ENCODE measurements around the gene SERPINA6. TPM values are rescaled to one million over a fixed set of nuclear protein-coding genes. Genes with fewer than 3 reads are reported as not detected.

Gene SERPINA6
- total RNA-seq, 1 experiment from 2014 or later: 0.32 TPM

DNA sequence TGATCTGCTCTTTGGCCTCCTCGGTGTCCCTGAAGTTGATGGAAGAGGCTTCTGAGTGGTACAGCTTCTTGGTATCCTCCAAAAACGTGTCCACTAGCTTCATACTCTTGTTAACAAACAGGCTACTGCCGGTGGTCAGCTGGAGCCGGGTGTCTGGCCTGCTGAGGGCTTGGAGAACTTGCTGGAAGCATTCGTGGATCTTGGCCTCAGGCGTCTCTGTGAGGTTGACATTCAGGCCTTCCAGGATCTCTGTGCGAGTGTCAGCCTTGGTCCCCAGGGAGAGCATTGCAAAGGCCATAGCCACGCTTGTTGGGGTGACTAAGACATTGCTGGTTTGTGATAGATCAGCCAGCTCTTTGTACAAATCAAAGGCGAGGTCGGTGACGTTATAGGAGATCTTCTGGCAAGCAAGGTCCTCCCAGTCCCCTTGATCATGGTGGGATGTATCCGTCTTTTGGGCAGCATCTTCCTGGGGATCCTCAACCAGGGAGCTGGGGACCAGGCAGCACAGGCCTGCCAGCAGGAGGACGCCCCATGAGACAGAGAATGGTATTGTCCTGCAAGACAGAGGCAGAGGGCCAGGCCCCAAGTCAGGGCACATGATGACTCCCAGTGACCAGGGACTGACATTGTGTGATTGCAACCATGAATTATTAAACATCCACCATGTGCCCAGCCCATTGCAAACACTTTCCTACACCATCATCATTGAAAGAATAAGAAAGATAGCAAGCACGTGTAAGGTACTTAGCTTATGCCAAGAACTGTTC is 43.2 kb upstream of the SERPINA6 start, which contains the start of gene SERPINA2:
Gene SERPINA2 (minus strand): TSS at position 553 of the 770 bp plus-strand sequence.
- H3K4me3 ChIP-seq (ENCODE audit: low read depth, low read length): no peak within 1 kb of the TSS
- peaks cover 28% of the 10 kb centered on the region for H3K4me1 ChIP-seq
- Mint-ChIP-seq H3K27ac (ENCODE audit: unreplicated experiment) (no peak within 1 kb of the TSS), H3K27me3 (ENCODE audit: insufficient read depth, unreplicated experiment) (no peaks in the 10 kb centered on the region), H3K4me3 (ENCODE audit: unreplicated experiment) (no peak within 1 kb of the TSS), H3K36me3 (ENCODE audit: insufficient read depth, unreplicated experiment) (no peaks in the 10 kb centered on the region), H3K4me1 (ENCODE audit: low read depth, unreplicated experiment) (peaks cover 18% of the 10 kb centered on the region), H3K9me3 (ENCODE audit: unreplicated experiment) (no peaks in the 10 kb centered on the region)
- TF ChIP-seq, protein P1, sequence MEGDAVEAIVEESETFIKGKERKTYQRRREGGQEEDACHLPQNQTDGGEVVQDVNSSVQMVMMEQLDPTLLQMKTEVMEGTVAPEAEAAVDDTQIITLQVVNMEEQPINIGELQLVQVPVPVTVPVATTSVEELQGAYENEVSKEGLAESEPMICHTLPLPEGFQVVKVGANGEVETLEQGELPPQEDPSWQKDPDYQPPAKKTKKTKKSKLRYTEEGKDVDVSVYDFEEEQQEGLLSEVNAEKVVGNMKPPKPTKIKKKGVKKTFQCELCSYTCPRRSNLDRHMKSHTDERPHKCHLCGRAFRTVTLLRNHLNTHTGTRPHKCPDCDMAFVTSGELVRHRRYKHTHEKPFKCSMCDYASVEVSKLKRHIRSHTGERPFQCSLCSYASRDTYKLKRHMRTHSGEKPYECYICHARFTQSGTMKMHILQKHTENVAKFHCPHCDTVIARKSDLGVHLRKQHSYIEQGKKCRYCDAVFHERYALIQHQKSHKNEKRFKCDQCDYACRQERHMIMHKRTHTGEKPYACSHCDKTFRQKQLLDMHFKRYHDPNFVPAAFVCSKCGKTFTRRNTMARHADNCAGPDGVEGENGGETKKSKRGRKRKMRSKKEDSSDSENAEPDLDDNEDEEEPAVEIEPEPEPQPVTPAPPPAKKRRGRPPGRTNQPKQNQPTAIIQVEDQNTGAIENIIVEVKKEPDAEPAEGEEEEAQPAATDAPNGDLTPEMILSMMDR (IDR thresholded peaks at IDR 0.05; ENCODE audit: insufficient read depth in 1 of 2, low read depth in 1 of 2, low read length in 1 of 2, severe bottlenecking in 1 of 2, unreplicated experiment in 1 of 2): no peak
- BruUV-seq (replicated peaks): no TSS peak
- no peaks in the 10 kb centered on the region for H3K36me3 ChIP-seq (ENCODE audit: control insufficient read depth, insufficient read depth, low read length)
- no peak for DNase-seq
- no peaks in the 10 kb centered on the region for H3K27me3 ChIP-seq (replicated peaks; ENCODE audit: control insufficient read depth, insufficient read depth, low read length)
- CTCF ChIA-PET: no interaction called here
- no peaks in the 10 kb centered on the region for H3K9me3 ChIP-seq
- POLR2A ChIA-PET: no interaction called here
- intact Hi-C loops (cut with micrococcal nuclease; ENCODE audit: unreplicated experiment): no loop called here

DNA sequence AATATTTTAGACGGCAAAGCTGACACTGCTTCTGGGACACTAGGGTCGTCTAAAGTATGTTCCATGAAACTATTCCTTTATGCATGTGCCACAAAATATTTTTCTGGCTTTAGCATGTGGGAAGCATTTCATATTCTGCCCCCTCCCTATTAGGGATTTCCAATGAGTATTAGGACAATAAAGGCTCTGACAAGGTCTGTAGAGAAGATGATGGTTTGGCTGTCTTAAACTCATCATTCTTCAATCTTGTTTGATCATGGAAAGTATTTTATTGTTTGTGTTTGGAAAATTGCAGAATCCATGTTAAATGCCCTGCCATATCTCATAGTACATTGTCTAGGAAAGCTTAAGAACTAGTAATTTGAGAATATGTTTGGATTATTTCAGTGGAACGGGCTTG is 42.5 kb upstream of the SERPINA6 start:
- H3K4me1 ChIP-seq: peaks cover 35% of the 10 kb centered on the region

DNA sequence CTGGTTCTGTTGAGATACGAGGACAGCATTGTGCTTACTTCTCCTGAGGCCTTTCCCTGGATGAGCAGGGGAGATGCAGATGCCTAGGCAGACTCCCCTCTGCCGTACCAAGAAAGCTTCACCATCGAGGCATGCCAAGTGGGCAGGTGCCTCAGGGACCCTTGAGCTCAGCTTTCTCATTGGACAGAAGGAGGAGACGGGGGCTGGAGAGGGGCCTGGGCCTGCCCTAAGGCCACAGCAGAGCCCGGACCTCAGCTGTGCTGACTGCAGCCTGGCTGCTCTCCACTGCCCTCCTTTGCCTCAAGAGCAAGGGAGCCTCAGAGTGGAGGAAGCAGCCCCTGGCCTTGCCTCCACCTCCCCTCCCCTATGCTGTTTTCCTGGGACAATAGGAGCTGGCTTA is 41.8 kb upstream of the SERPINA6 start:
- Mint-ChIP-seq H3K4me3 (ENCODE audit: unreplicated experiment) (no peak overlapping the region), H3K27ac (ENCODE audit: unreplicated experiment) (no peak overlapping the region), H3K36me3 (ENCODE audit: insufficient read depth, unreplicated experiment) (no peaks in the 10 kb centered on the region), H3K27me3 (ENCODE audit: insufficient read depth, unreplicated experiment) (no peaks in the 10 kb centered on the region), H3K4me1 (ENCODE audit: low read depth, unreplicated experiment) (peaks cover 30% of the 10 kb centered on the region), H3K9me3 (ENCODE audit: unreplicated experiment) (peaks cover 7% of the 10 kb centered on the region)
- no peak for DNase-seq
- TF ChIP-seq, protein P1 (IDR thresholded peaks at IDR 0.05; ENCODE audit: insufficient read depth in 1 of 2, low read depth in 1 of 2, low read length in 1 of 2, severe bottlenecking in 1 of 2, unreplicated experiment in 1 of 2): no peak
- POLR2A ChIA-PET: no interaction called here
- no TSS peak for BruUV-seq (replicated peaks)
- H3K36me3 ChIP-seq (ENCODE audit: control insufficient read depth, insufficient read depth, low read length): no peaks in the 10 kb centered on the region
- peaks cover 41% of the 10 kb centered on the region for H3K4me1 ChIP-seq
- no peaks in the 10 kb centered on the region for H3K9me3 ChIP-seq
- H3K4me3 ChIP-seq (ENCODE audit: low read depth, low read length): no peak overlapping the region
- CTCF ChIA-PET: no interaction called here
- H3K27me3 ChIP-seq (replicated peaks; ENCODE audit: control insufficient read depth, insufficient read depth, low read length): no peaks in the 10 kb centered on the region
- intact Hi-C loops (cut with micrococcal nuclease; ENCODE audit: unreplicated experiment): no loop called here

More for the DNA sequence above, 42.5 kb upstream of the SERPINA6 start:
- H3K9me3 Mint-ChIP-seq (ENCODE audit: unreplicated experiment): peaks cover under 1% of the 10 kb centered on the region
- TF ChIP-seq, protein P1 (IDR thresholded peaks at IDR 0.05; ENCODE audit: insufficient read depth in 1 of 2, low read depth in 1 of 2, low read length in 1 of 2, severe bottlenecking in 1 of 2, unreplicated experiment in 1 of 2): no peak
- H3K27me3 Mint-ChIP-seq (ENCODE audit: insufficient read depth, unreplicated experiment): no peaks in the 10 kb centered on the region
- CTCF ChIA-PET: no interaction called here
- no peak overlapping the region for H3K4me3 Mint-ChIP-seq (ENCODE audit: unreplicated experiment)
- Histone ChIP-seq H3K4me3 (ENCODE audit: low read depth, low read length) (no peak overlapping the region), H3K36me3 (ENCODE audit: control insufficient read depth, insufficient read depth, low read length) (no peaks in the 10 kb centered on the region), H3K9me3 (no peaks in the 10 kb centered on the region), H3K27me3 (replicated peaks; ENCODE audit: control insufficient read depth, insufficient read depth, low read length) (no peaks in the 10 kb centered on the region)
- no peak for DNase-seq
- intact Hi-C loops (cut with micrococcal nuclease; ENCODE audit: unreplicated experiment): no loop called here
- no peaks in the 10 kb centered on the region for H3K36me3 Mint-ChIP-seq (ENCODE audit: insufficient read depth, unreplicated experiment)
- POLR2A ChIA-PET: no interaction called here
- BruUV-seq (replicated peaks): no TSS peak
- H3K27ac Mint-ChIP-seq (ENCODE audit: unreplicated experiment): no peak overlapping the region
- H3K4me1 Mint-ChIP-seq (ENCODE audit: low read depth, unreplicated experiment): peaks cover 23% of the 10 kb centered on the region

Measured in Caco-2 (cell line).